K562 (cell line): ENCODE measurements around the gene ODC1.

Experiments
- ATF7 ChIP-seq: fragments of 450-650 bp; IDR thresholded peaks from 2 replicates; pipeline ENCODE4 v1.7.1; 2014; ENCODE audit warnings: mild to moderate bottlenecking, moderate library complexity
- EZH2 ChIP-seq: IDR thresholded peaks from 2 replicates; pipeline ENCODE4 v1.6.1; 2012; ENCODE audit warnings: low read depth, mild to moderate bottlenecking, inconsistent platforms, low read length, borderline replicate concordance
- MAFK ChIP-seq: IDR thresholded peaks from 2 replicates; pipeline ENCODE4 v1.6.1; 2011; ENCODE audit warnings: low read length, improper control_type of control experiment
- NRF1 ChIP-seq, 2 experiments: fragments of 450-650 bp; IDR thresholded peaks in 1 of 2; conservative IDR thresholded peaks in 1 of 2; 2 replicates each; pipeline ENCODE4 v1.6.1; 2014; ENCODE audit warnings: mild to moderate bottlenecking in 2 of 2
- TCF7L2 ChIP-seq: fragments of 150-350 bp; IDR thresholded peaks from 2 replicates; pipeline ENCODE4 v1.6.1; 2016; ENCODE audit warnings: low read depth, mild to moderate bottlenecking, low read length, moderate library complexity
- TF ChIP-seq, protein P1 (sequence below), 3 experiments: IDR thresholded peaks in 2 of 3; conservative IDR thresholded peaks in 1 of 3; 2 replicates each; pipeline ENCODE4 v1.5.1; 2011 to 2012; ENCODE audit warnings: low read length in 3 of 3, mild to moderate bottlenecking in 3 of 3, control low read depth in 2 of 3, improper control_type of control experiment in 1 of 3, inconsistent platforms in 1 of 3, low read depth in 1 of 3, mixed read lengths in 1 of 3, moderate library complexity in 1 of 3; ENCODE audit not compliant: insufficient read depth in 2 of 3
- TF ChIP-seq, protein P2 (sequence below): sonication (generic); formaldehyde crosslinking; IDR thresholded peaks from 2 replicates; pipeline ENCODE4 v1.8.1; 2023; ENCODE audit warnings: mild to moderate bottlenecking, missing genetic modification reagents
- TF ChIP-seq, protein P3 (sequence below): sonication (generic); formaldehyde crosslinking; IDR thresholded peaks from 2 replicates; pipeline ENCODE4 v1.8.0; 2022; ENCODE audit warnings: mild to moderate bottlenecking, missing genetic modification reagents

DNA sequence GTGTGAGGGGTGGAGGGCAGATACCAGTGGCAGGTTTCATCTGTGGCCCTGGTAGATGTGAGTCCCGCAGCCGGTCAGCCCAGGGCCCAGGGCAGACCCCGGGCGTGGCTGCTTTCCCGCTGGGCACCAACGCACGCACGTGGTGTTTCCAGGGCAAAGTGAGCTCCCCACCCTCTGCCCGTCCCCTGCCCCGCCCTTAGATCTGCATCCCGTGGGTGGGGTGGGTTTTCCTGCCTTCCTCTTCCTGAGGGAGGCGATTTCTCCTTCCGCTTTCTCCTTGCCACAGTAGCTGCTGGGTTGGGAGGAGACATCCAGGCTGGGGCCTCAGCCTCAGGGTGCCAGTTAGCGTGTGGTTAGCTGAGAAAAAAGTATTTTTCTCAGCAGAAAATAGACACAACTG is 49.6 kb downstream of the ODC1 start:
- TF ChIP-seq EZH2 (no peak), ATF7 (no peak), NRF1 (conservative IDR thresholded peaks at IDR 0.05 in 1 of 2, IDR thresholded peaks at IDR 0.05 in 1 of 2) (no peak), MAFK (no peak), TCF7L2 (no peak)
- TF ChIP-seq, protein P1, sequence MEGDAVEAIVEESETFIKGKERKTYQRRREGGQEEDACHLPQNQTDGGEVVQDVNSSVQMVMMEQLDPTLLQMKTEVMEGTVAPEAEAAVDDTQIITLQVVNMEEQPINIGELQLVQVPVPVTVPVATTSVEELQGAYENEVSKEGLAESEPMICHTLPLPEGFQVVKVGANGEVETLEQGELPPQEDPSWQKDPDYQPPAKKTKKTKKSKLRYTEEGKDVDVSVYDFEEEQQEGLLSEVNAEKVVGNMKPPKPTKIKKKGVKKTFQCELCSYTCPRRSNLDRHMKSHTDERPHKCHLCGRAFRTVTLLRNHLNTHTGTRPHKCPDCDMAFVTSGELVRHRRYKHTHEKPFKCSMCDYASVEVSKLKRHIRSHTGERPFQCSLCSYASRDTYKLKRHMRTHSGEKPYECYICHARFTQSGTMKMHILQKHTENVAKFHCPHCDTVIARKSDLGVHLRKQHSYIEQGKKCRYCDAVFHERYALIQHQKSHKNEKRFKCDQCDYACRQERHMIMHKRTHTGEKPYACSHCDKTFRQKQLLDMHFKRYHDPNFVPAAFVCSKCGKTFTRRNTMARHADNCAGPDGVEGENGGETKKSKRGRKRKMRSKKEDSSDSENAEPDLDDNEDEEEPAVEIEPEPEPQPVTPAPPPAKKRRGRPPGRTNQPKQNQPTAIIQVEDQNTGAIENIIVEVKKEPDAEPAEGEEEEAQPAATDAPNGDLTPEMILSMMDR (IDR thresholded peaks at IDR 0.05 in 2 of 3, conservative IDR thresholded peaks at IDR 0.05 in 1 of 3; ENCODE audit: insufficient read depth in 2 of 3, low read depth in 1 of 3, low read length in 3 of 3) = no peak
- TF ChIP-seq, protein P2, sequence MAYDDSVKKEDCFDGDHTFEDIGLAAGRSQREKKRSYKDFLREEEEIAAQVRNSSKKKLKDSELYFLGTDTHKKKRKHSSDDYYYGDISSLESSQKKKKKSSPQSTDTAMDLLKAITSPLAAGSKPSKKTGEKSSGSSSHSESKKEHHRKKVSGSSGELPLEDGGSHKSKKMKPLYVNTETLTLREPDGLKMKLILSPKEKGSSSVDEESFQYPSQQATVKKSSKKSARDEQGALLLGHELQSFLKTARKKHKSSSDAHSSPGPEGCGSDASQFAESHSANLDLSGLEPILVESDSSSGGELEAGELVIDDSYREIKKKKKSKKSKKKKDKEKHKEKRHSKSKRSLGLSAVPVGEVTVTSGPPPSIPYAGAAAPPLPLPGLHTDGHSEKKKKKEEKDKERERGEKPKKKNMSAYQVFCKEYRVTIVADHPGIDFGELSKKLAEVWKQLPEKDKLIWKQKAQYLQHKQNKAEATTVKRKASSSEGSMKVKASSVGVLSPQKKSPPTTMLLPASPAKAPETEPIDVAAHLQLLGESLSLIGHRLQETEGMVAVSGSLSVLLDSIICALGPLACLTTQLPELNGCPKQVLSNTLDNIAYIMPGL = no peak
- TF ChIP-seq, protein P3, sequence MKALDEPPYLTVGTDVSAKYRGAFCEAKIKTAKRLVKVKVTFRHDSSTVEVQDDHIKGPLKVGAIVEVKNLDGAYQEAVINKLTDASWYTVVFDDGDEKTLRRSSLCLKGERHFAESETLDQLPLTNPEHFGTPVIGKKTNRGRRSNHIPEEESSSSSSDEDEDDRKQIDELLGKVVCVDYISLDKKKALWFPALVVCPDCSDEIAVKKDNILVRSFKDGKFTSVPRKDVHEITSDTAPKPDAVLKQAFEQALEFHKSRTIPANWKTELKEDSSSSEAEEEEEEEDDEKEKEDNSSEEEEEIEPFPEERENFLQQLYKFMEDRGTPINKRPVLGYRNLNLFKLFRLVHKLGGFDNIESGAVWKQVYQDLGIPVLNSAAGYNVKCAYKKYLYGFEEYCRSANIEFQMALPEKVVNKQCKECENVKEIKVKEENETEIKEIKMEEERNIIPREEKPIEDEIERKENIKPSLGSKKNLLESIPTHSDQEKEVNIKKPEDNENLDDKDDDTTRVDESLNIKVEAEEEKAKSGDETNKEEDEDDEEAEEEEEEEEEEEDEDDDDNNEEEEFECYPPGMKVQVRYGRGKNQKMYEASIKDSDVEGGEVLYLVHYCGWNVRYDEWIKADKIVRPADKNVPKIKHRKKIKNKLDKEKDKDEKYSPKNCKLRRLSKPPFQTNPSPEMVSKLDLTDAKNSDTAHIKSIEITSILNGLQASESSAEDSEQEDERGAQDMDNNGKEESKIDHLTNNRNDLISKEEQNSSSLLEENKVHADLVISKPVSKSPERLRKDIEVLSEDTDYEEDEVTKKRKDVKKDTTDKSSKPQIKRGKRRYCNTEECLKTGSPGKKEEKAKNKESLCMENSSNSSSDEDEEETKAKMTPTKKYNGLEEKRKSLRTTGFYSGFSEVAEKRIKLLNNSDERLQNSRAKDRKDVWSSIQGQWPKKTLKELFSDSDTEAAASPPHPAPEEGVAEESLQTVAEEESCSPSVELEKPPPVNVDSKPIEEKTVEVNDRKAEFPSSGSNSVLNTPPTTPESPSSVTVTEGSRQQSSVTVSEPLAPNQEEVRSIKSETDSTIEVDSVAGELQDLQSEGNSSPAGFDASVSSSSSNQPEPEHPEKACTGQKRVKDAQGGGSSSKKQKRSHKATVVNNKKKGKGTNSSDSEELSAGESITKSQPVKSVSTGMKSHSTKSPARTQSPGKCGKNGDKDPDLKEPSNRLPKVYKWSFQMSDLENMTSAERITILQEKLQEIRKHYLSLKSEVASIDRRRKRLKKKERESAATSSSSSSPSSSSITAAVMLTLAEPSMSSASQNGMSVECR (CRISPR knock-in tag) = no peak
